ENCODE results near the gene EPHX1.

DNA sequence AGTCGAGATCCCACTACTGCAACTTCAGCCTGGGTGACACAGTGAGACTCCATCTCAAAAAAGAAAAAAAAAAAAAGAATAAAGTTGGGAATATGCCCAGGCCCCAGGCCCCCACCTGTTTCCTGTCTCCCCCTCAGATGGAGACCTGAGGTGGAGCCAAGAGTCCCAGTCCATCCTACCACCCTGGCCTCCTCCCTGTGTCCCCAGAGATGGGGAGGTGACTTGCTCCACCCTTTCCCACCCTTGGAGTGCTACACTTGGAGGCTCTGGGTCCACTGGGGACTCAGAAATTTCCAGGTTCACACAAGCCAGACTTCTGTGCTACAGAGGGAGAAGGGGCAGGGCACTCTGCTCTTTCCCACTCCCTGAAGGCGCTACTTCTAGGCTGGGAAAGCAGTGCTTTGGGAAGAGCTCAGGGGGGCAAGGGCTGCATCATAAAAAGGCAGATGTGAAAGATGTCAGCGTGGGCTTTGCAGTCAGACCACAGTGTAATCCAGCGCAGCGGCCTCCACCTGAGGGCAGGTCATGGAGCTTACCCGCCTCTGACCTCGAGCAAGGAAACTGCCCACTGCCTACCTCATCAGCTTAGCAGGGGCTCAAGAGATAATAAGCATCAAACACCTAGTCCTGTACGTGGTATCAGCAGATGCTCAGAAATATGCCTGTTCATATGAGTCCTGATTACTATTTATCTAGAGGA, 58.9 kb downstream of the EPHX1 start:
- TF ChIP-seq, protein P1, sequence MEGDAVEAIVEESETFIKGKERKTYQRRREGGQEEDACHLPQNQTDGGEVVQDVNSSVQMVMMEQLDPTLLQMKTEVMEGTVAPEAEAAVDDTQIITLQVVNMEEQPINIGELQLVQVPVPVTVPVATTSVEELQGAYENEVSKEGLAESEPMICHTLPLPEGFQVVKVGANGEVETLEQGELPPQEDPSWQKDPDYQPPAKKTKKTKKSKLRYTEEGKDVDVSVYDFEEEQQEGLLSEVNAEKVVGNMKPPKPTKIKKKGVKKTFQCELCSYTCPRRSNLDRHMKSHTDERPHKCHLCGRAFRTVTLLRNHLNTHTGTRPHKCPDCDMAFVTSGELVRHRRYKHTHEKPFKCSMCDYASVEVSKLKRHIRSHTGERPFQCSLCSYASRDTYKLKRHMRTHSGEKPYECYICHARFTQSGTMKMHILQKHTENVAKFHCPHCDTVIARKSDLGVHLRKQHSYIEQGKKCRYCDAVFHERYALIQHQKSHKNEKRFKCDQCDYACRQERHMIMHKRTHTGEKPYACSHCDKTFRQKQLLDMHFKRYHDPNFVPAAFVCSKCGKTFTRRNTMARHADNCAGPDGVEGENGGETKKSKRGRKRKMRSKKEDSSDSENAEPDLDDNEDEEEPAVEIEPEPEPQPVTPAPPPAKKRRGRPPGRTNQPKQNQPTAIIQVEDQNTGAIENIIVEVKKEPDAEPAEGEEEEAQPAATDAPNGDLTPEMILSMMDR (IDR thresholded peaks at IDR 0.05) = no peak
- no peak for TF ChIP-seq ZFX (IDR thresholded peaks at IDR 0.05; ENCODE audit: borderline replicate concordance)
